ENCODE results near the gene LAMA5. TPM values are rescaled to one million over a fixed set of nuclear protein-coding genes. Genes with fewer than 3 reads are reported as not detected.

Gene LAMA5
- polyA plus RNA-seq, 2 of the 4 experiments (the other 2 are of a cell fraction): 20.4 to 196 TPM

DNA sequence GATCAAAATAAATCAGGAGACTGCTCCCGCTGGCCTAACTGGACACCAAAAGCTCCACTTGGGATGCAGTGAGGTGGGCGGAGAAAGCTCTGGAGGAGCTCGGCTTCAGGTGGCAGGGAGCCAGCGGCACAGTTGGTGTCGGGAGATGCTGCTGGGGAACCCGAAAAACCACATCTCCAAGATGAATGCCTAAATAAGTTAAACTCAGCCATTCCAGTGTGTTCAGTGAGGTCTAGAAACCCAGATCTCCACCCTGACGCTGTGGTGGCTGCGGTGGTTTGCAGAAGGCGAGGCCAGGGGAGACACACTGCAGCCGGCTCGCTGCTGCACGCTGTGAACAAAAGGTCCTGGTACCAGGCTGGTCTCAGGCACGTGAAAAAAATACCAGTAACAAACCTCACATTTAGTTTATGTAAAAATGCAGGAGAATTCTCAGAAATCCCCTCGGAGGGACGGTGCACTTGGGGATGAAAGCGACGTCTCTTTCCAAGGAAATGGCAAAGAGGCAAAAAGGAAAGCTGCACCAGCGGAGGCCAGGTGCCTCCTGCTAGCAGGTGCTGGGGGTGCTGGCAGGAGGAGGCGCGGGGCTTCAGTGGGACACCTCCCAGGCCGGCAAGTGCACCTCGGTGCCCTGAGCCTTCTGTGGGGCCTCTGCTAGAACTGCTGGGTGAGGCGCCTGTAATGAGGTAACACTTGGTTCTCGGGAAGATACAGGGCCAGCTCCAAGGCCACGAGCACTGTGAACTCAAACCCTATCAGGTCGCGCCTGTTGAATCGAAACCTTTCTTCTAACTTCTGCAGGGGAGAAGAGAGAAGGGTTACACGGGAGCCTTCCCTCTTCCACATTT is 23.4 kb upstream of the LAMA5 start:
- no peak overlapping the region for H3K27ac ChIP-seq
- CTCF ChIA-PET: interaction anchor here (0.7 to 6.0 kb wide), 9 partner anchors 8 to 435 kb away, joined by 3 to 38 read pairs (median 4); partner anchors contain the start of gene ADRM1
- H3K4me3 ChIP-seq: no peak overlapping the region
- WGBS (ENCODE audit: missing lambda C conversion rate): 88% methylated on average over 29 of the region's 29 CpGs
- H3K9me3 ChIP-seq: no peaks in the 10 kb centered on the region
- DNase-seq (ENCODE audit: low read depth in 1 of 2, low spot score in 1 of 2): no peak
- H3K4me2 ChIP-seq: no peak overlapping the region
- TF ChIP-seq HOXB5 (CRISPR knock-in tag; IDR thresholded peaks at IDR 0.05) (no peak), CBX2 (IDR thresholded peaks at IDR 0.05; ENCODE audit: borderline replicate concordance, low read depth) (no peak), MAX (IDR thresholded peaks at IDR 0.05) (no peak), ZNF302 (CRISPR knock-in tag; IDR thresholded peaks at IDR 0.05) (no peak), ESRRA (IDR thresholded peaks at IDR 0.05; ENCODE audit: borderline replicate concordance, low read length) (no peak), CHD2 (IDR thresholded peaks at IDR 0.05; ENCODE audit: low read length, partially characterized antibody) (no peak), FOSB (CRISPR knock-in tag; IDR thresholded peaks at IDR 0.05) (no peak), RARB (CRISPR knock-in tag; IDR thresholded peaks at IDR 0.05) (no peak), ATOH8 (CRISPR knock-in tag; IDR thresholded peaks at IDR 0.05; ENCODE audit: low read depth) (no peak), TFCP2L1 (CRISPR knock-in tag; IDR thresholded peaks at IDR 0.05) (no peak), TP53 (CRISPR knock-in tag; IDR thresholded peaks at IDR 0.05) (no peak), RAD21 (conservative IDR thresholded peaks at IDR 0.05 in 1 of 2, IDR thresholded peaks at IDR 0.05 in 1 of 2) (no peak), BCL3 (IDR thresholded peaks at IDR 0.05) (no peak; the same call in 2 of the 3 replicates), GATA3 (IDR thresholded peaks at IDR 0.05; ENCODE audit: borderline replicate concordance) (no peak), SMC3 (IDR thresholded peaks at IDR 0.05) (no peak), CHD4 (IDR thresholded peaks at IDR 0.05; ENCODE audit: borderline replicate concordance) (no peak)
- no peak for ATAC-seq
- FAIRE-seq: no peak
- POLR2A ChIA-PET: no interaction called here
- peaks cover 16% of the 10 kb centered on the region for H3K4me1 ChIP-seq

- WGBS (ENCODE audit: missing lambda C conversion rate): 90% methylated on average over 5 of the region's 5 CpGs
- CTCF ChIA-PET: interaction anchor here (0.7 to 6.0 kb wide), 3 partner anchors 12 to 436 kb away, joined by 3 to 38 read pairs (median 7); no protein-coding TSS in a partner anchor
- H3K4me2 ChIP-seq: no peak overlapping the region
Observed at GRCh38 chr20:62389601-62390087, 22.5 kb upstream of the LAMA5 start.

More at GRCh38 chr20:62389601-62390087, 22.5 kb upstream of the LAMA5 start:
- no peak for DNase-seq (ENCODE audit: low read depth in 1 of 2, low spot score in 1 of 2)
- POLR2A ChIA-PET: interaction anchor here (1.4 kb wide), 1 partner anchor 10 kb away, joined by 3 read pairs; no protein-coding TSS in a partner anchor
- H3K27ac ChIP-seq: no peak overlapping the region
- no peak for FAIRE-seq
- no peak for TF ChIP-seq HOXB13 (CRISPR knock-in tag; IDR thresholded peaks at IDR 0.05; ENCODE audit: low read depth)
- TF ChIP-seq ZNF302 (CRISPR knock-in tag; IDR thresholded peaks at IDR 0.05): no peak
- TF ChIP-seq FOSL2 (IDR thresholded peaks at IDR 0.05): no peak
- no peak for TF ChIP-seq FOSL2 (CRISPR knock-in tag; IDR thresholded peaks at IDR 0.05)
- no peak for TF ChIP-seq ZSCAN20 (CRISPR knock-in tag; IDR thresholded peaks at IDR 0.05)
- no peak for TF ChIP-seq ZFP36 (IDR thresholded peaks at IDR 0.05; ENCODE audit: borderline replicate concordance, partially characterized antibody)
- no peak for TF ChIP-seq NR3C1 (IDR thresholded peaks at IDR 0.05)
- TF ChIP-seq, protein P1, sequence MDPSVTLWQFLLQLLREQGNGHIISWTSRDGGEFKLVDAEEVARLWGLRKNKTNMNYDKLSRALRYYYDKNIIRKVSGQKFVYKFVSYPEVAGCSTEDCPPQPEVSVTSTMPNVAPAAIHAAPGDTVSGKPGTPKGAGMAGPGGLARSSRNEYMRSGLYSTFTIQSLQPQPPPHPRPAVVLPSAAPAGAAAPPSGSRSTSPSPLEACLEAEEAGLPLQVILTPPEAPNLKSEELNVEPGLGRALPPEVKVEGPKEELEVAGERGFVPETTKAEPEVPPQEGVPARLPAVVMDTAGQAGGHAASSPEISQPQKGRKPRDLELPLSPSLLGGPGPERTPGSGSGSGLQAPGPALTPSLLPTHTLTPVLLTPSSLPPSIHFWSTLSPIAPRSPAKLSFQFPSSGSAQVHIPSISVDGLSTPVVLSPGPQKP (IDR thresholded peaks at IDR 0.05; ENCODE audit: low read depth, low read length): no peak
- TF ChIP-seq BCL3 (IDR thresholded peaks at IDR 0.05): no peak
- TF ChIP-seq NPAS2 (CRISPR knock-in tag; IDR thresholded peaks at IDR 0.05; ENCODE audit: borderline replicate concordance): no peak
- no peak for TF ChIP-seq REST (IDR thresholded peaks at IDR 0.05)
- TF ChIP-seq FOSB (CRISPR knock-in tag; IDR thresholded peaks at IDR 0.05): no peak
- H3K4me3 ChIP-seq: no peak overlapping the region
- no peaks in the 10 kb centered on the region for H3K9me3 ChIP-seq
- H3K4me1 ChIP-seq: peaks cover 23% of the 10 kb centered on the region
- ATAC-seq: no peak

All from A549 (cell line).